HEK293 (cell line): ENCODE data around the gene CLIC4.

Experiments used
- BCL11A ChIP-seq: fragments of 450-650 bp; formaldehyde crosslinking; IDR thresholded peaks from 2 replicates; pipeline ENCODE4 v1.5.1; 2016; ENCODE audit warnings: low read depth, missing biosample characterization, missing genetic modification characterization
- CTCF ChIP-seq: fragments of 450-650 bp; formaldehyde crosslinking; IDR thresholded peaks from 2 replicates; pipeline ENCODE4 v1.5.1; 2016; ENCODE audit warnings: missing biosample characterization, missing genetic modification characterization
- SETDB1 ChIP-seq: IDR thresholded peaks from one replicate; pipeline ENCODE4 v1.6.1; 2017; ENCODE audit warnings: mild to moderate bottlenecking, low read length, moderate library complexity, mixed read lengths; ENCODE audit not compliant: insufficient read length
- TCF7L2 ChIP-seq: IDR thresholded peaks from 2 replicates; pipeline ENCODE4 v1.6.1; 2011; ENCODE audit warnings: low read depth, mild to moderate bottlenecking, inconsistent platforms, low read length, moderate library complexity, borderline replicate concordance
- ZNF10 ChIP-seq: fragments of 450-650 bp; formaldehyde crosslinking; IDR thresholded peaks from 2 replicates; pipeline ENCODE4 v1.5.1; 2017; ENCODE audit warnings: missing biosample characterization, missing genetic modification characterization
- ZNF157 ChIP-seq: fragments of 450-650 bp; formaldehyde crosslinking; IDR thresholded peaks from 2 replicates; pipeline ENCODE4 v1.5.1; 2016; ENCODE audit warnings: missing biosample characterization, missing genetic modification characterization
- ZNF555 ChIP-seq: fragments of 450-650 bp; formaldehyde crosslinking; conservative IDR thresholded peaks from 2 replicates; pipeline ENCODE4 v1.5.1; 2017; ENCODE audit warnings: missing biosample characterization, mild to moderate bottlenecking, missing genetic modification characterization, inconsistent platforms
- ZNF639 ChIP-seq: fragments of 450-650 bp; formaldehyde crosslinking; IDR thresholded peaks from 2 replicates; pipeline ENCODE4 v1.5.1; 2016; ENCODE audit warnings: missing biosample characterization, missing genetic modification characterization
- ZNF660 ChIP-seq: fragments of 450-650 bp; IDR thresholded peaks from 2 replicates; pipeline ENCODE4 v1.5.1; 2018; ENCODE audit warnings: missing biosample characterization, mild to moderate bottlenecking, missing genetic modification characterization
- ZNF777 ChIP-seq: fragments of 450-650 bp; formaldehyde crosslinking; IDR thresholded peaks from 2 replicates; pipeline ENCODE4 v1.5.1; 2017; ENCODE audit warnings: missing biosample characterization, missing genetic modification characterization, borderline replicate concordance

GRCh38 chr1:24881034-24881433 lies 135.8 kb downstream of the CLIC4 start:
- no peak for TF ChIP-seq CTCF
- TF ChIP-seq SETDB1 = no peak
- no peak for TF ChIP-seq ZNF10 (tag by site-specific recombination)
- TF ChIP-seq BCL11A (tag by site-specific recombination) = no peak
- TF ChIP-seq ZNF157 = no peak
- no peak for TF ChIP-seq ZNF555 (tag by site-specific recombination)
- TF ChIP-seq TCF7L2 = no peak
- TF ChIP-seq ZNF639 (tag by site-specific recombination) = no peak
- TF ChIP-seq ZNF660 (tag by site-specific recombination) = no peak
- TF ChIP-seq ZNF777 (tag by site-specific recombination) = no peak
